Measurements from ENCODE around the gene PPARG. TPM values are rescaled to one million over a fixed set of nuclear protein-coding genes. Genes with fewer than 3 reads are reported as not detected.
"Not testable (repeated sequence)": the region's sequence is repeated elsewhere in the genome, so short reads cannot be mapped to it uniquely, and the experiment has no call there.

The PPARG gene
- total RNA-seq, 1 donor from 2014 or later: 14.7 TPM

DNA sequence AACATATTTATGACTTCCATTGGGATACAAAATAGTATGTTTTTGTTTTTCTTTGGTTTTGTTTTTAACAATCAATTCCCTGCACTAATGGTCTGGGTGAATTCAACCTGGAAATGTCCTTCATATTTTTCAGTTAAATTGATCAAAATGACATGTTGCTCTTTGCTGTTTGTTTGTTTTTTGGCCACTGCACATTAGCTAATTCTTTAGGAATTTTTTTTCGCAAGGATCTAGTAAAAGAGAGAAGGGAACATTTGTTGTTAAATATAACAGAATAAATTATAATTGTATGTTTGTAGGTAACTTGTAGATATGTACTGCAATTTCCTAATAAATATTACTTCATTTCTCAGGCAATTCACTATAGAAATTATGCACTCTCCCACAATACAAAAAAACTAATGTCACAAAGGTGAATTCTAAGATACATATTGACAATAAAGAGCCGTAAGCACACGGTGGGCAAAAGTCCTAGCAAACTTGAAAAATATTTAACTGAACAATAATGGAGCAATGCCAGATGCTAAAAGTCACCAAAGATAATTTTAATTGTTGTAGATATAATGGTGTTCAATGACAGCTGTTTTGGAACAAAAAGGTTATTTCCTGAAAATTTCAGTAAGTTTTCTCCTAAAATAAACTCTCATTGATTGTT is 21.4 kb upstream of the PPARG start:
- TF ChIP-seq, protein P1, sequence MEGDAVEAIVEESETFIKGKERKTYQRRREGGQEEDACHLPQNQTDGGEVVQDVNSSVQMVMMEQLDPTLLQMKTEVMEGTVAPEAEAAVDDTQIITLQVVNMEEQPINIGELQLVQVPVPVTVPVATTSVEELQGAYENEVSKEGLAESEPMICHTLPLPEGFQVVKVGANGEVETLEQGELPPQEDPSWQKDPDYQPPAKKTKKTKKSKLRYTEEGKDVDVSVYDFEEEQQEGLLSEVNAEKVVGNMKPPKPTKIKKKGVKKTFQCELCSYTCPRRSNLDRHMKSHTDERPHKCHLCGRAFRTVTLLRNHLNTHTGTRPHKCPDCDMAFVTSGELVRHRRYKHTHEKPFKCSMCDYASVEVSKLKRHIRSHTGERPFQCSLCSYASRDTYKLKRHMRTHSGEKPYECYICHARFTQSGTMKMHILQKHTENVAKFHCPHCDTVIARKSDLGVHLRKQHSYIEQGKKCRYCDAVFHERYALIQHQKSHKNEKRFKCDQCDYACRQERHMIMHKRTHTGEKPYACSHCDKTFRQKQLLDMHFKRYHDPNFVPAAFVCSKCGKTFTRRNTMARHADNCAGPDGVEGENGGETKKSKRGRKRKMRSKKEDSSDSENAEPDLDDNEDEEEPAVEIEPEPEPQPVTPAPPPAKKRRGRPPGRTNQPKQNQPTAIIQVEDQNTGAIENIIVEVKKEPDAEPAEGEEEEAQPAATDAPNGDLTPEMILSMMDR (conservative IDR thresholded peaks at IDR 0.05; ENCODE audit: low read depth, low read length): no peak
- H3K4me3 ChIP-seq (ENCODE audit: low read depth, low read length): no peak overlapping the region
- DNase-seq (ENCODE audit: low read depth): no peak

DNA sequence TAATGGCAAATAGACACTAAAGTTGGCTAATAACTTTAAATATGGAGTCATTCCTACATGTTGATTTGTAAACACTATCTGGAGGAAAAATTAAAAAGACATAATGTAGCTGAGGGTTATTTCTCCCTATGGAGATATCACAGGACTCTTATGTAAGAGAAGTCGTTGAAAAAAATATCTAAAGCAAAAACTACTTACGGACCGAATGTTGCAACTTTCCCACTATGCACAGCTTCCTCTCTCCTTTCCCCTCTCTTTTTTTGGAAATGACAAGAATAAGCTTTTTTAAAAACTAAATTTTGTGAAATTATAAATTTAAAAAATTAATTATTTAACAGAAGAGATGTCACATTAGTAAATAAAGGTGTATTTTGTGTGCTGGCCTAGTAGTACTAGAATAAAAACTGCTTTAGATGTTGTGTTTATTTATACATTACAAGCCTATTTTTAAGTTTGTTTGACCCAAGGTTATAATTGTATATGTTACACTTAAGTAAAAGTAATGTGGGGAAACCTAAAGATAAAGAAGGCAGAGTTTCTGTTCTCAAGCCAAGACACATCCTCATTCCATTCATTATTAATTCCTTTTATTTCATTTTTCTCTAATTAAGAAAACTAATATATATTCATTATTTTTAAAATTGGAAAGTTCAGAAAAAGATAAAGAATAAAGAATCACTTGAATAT is 20.7 kb upstream of the PPARG start:
- no peak overlapping the region for H3K4me3 ChIP-seq (ENCODE audit: low read depth, low read length)
- DNase-seq (ENCODE audit: low read depth): no peak
- TF ChIP-seq, protein P1 (conservative IDR thresholded peaks at IDR 0.05; ENCODE audit: low read depth, low read length): no peak

DNA sequence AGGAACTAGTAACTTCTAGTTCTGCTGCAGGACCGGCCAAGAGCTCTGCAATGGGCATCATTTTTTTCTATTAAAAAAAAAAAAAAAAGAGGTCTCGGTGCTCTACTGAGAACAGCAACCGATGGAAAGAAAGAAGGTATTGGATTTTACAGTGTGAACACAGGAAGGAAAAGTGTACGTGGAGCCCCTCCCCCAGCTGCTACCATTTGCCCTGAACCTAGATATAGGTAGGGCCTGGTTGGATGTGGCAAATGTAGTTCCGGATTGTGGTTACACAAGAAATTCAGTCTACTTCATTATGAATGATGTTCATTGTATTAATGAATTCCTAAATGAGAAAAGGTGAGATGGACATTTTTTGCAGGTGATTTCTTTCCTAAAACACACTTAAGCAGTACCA is 17.9 kb upstream of the PPARG start:
- H3K4me3 ChIP-seq (ENCODE audit: low read depth, low read length): no peak overlapping the region
- TF ChIP-seq, protein P1 (conservative IDR thresholded peaks at IDR 0.05; ENCODE audit: low read depth, low read length): no peak

DNA sequence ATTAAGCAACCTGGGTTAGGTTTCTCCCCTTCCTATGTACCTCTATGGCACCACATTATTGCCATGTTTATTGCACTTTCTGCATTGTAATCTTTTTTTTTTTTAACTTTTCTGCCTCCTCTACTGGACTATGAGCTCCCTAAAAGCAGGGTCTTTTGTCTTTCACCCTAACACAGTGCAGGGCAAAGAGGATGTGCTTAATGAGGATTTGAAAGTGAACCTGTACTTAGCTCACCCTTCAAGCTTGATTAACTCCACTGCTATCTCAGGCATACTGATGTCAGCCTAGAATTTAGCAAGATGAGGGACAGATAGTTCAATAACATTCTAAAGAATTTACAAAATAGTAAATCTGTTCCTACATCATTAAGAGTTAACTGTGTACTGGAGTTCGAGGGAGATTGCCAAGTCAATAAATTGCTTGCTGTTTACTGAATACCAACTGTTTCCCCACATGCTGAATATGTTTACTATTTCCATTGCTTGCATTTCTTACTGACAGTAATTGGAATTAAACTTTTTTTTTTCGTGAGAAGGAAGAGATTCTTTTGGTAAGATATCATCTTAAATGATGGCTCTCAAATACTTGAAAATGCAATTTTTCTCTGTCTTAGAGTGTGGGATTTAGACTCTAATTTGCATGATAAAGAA is 15.7 kb upstream of the PPARG start:
- TF ChIP-seq, protein P1 (conservative IDR thresholded peaks at IDR 0.05; ENCODE audit: low read depth, low read length): no peak
- no peak overlapping the region for H3K4me3 ChIP-seq (ENCODE audit: low read depth, low read length)
- DNase-seq (ENCODE audit: low read depth): no peak

More for the DNA sequence above, 17.9 kb upstream of the PPARG start:
- no peak for DNase-seq (ENCODE audit: low read depth)

DNA sequence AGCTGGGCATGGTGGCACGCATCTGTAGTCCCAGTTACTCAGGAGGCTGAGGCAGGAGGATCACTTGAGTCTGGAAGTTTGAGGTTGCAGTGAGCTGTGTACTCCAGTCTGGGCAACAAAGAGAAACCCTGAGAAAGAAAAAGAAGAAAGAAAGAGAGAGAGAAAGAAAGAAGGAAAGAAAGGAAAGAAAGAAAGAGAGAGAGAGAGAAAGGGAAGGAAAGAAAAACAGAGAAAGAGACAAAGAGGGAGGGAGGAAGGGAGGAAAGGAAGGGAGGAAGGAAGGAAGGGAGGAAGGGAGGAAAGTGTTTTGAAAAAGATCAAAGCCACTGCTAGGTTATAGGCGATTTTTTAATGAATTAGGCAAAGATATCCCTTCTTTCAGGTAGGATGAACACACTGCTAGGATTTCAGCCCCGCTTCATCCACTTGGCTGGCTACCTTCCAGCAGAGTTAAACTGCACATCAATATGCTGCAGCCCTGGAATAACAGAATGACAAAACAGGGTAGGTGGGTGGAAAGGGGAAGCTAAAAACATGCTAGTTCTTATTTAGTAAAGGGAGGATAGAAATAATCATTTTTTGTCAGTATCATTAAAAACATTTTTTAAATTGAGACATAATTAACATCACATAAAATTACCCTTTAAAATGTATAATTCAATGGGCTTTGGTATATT is 12.8 kb upstream of the PPARG start:
- no peak for DNase-seq (ENCODE audit: low read depth)
- H3K4me3 ChIP-seq (ENCODE audit: low read depth, low read length): no peak overlapping the region
- TF ChIP-seq, protein P1 (conservative IDR thresholded peaks at IDR 0.05; ENCODE audit: low read depth, low read length): no peak

DNA sequence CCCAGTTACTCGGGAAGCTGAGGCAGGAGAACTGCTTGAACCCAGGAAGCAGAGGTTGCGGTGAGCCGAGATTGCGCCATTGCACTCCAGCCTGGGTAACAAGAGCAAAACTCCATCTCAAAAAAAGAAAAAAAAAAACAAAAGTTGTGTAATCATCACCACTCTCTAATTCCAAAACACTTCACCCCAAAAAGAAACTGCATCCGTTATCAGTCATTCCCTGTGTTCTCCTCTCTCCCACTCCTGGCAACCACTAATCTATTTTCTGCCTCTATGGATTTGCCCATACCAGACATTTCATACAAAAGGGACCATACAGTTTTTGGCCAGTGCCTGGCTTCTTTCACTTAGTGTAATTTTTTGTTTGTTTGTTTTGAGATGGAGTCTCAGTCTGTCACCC is 12.0 kb upstream of the PPARG start:
- DNase-seq (ENCODE audit: low read depth); H3K4me3 ChIP-seq (ENCODE audit: low read depth, low read length): not testable (repeated sequence)

DNA sequence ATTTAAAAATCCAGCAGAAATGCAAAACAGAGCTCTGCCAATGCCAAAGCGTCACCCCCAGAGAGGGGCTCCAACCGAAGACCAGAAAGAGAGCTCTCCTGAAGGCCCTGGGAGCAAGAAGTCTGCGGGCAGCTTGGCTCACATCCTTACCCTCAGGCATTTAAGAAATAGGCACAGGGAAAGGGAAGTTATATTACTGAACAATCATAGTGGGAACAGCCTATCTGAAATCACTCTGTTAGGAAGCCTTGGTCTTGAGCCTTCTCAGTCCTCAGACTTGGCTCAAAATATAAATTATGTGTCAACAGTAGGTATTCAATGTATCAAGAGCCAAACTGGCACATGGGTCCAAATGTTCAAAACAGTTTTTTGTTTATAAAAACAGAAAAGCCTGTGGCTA is 10.3 kb upstream of the PPARG start:
- TF ChIP-seq, protein P1 (conservative IDR thresholded peaks at IDR 0.05; ENCODE audit: low read depth, low read length): no peak
- DNase-seq (ENCODE audit: low read depth): no peak

More for the DNA sequence above, 10.3 kb upstream of the PPARG start:
- H3K4me3 ChIP-seq (ENCODE audit: low read depth, low read length): no peak overlapping the region

Measured in epithelial cell of proximal tubule (primary cell).